ENCODE measurements around the gene DCHS1. TPM values are rescaled to one million over a fixed set of nuclear protein-coding genes. Genes with fewer than 3 reads are reported as not detected.

The DCHS1 gene
- 99.8 TPM for total RNA-seq

GRCh38 chr11:6655790-6656583, at the start of gene DCHS1:
DCHS1 (minus strand) TSS chr11:6655809; CDS start chr11:6641613, 14,196 bp downstream.

DNA sequence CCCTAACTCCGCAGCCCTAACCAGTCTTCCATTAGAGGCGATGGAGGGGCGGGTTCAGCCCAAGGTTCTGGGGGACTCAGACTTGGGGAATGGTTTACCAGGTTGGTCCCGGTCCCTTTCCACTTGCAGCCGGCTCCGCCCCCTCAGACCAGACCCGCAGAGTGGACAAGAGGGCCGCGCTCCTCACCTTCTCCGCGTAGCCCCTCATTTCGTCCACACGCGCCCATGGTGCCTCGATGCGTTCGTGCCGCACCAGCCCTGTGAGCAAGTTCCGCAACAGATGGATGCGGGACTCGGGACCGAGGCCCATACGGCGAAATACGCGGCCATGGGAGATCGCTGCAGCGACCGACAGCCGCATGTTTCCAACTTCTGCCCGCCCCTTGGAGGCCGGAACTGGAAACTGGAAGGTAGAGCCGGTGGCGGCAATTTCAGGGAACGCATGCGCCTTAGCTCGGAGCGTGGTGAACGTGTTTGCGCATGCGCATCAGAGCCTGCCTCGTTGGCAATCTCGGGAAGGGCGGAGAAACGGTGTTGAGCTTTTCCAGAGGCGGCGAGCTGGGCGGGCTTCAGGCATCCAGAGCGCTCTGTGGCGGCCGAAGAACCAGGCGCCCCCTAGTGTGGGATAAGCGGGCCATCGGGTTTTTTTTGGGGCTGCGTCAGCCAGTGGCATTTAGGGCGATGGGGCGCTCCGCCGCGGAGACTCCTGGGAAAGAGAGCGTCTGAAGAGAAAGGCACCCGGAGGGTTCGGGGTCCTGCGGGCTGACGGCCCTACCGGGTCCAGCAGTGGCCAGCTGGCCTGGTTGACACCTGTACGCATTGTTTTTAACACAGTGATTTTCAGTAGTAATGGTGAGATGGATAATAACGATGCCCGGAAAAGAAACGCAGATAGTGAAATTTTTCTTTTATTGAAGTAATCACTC, 27.6 kb upstream of the DCHS1 start, which contains the start of gene MRPL17:
Gene MRPL17 (minus strand): TSS at position 405 of the 926 bp plus-strand sequence. CDS start 44 bp downstream, at position 361.

GRCh38 chr11:6619004-6619745, 36.4 kb downstream of the DCHS1 start, which contains the start of gene TPP1:
TPP1 (minus strand) TSS chr11:6619422; CDS start chr11:6619400, 22 bp downstream.

DNA sequence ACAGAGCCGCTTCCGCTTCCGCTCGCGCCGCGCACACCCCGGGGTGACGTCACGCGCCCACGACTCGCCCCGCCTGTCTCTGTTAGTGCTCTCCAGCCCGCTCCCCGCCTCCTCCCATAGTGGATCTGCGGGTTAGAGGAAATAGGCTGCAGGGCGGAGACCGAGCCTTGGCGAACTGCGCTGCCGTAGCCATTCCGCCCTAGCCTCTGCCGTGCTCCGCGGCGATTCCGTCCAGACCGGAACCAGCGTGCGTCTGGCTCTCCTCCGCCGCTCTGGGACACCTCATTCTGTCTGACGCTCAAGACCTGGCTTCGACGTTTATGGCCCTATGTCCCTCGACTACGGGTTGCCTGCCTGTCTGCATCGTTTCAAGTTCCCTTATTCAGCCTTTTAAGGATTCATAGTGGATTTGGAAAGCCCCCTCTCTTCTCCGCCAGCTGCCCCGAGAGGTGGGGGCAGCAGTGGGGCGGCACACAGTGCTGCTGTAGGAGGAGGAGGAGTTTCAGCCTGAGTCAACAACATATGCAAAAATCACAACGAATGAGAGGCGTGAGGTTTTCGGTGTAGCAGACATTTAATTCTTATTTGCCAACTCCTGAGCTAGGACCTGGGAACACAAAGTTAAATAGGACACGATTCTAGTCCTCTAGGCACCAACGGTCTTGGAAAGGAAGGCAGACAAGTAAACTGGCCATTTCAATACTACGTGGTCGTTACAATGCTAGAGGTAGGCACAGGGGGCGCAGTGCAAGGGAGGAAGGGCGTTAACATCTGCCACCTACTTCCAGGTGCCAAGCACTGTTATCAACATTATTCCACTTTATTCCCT, 43.2 kb downstream of the DCHS1 start, which contains the start of gene TAF10:
Gene TAF10 (minus strand): TSS at position 4 of the 829 bp plus-strand sequence. CDS start 27 bp downstream, outside the sequence.

GRCh38 chr11:6603287-6604080, 52.1 kb downstream of the DCHS1 start, which contains the start of the genes ILK and RRP8:
ILK (plus strand) TSS chr11:6603774; CDS start chr11:6604272, 498 bp downstream.
RRP8 (minus strand) TSS chr11:6603616; CDS start chr11:6603502, 114 bp downstream.

Other genes starting within 250 kb of the DCHS1 start
- gene APBB1, start 236.7 kb downstream of the DCHS1 start, total RNA-seq = 222 TPM
- gene HPX, start 214.8 kb downstream of the DCHS1 start, total RNA-seq = 9.7 TPM
- gene TRIM3, start 181.9 kb downstream of the DCHS1 start, total RNA-seq = 109 TPM
- gene ARFIP2, start 174.5 kb downstream of the DCHS1 start, total RNA-seq = 28.5 TPM
- gene TIMM10B, start 174.3 kb downstream of the DCHS1 start, total RNA-seq = 39.4 TPM
- 18.5 TPM for gene DNHD1, start 158.5 kb downstream of the DCHS1 start, total RNA-seq
- 25.7 TPM for gene RRP8, start 52.2 kb downstream of the DCHS1 start, total RNA-seq
- gene ILK, start 52.0 kb downstream of the DCHS1 start, total RNA-seq = 53.5 TPM
- gene TAF10, start 43.6 kb downstream of the DCHS1 start, total RNA-seq = 15.7 TPM
- gene TPP1, start 36.4 kb downstream of the DCHS1 start, total RNA-seq = 13.1 TPM
- gene MRPL17, start 27.5 kb upstream of the DCHS1 start, total RNA-seq = 23.2 TPM
- gene OR2AG2, start 116.2 kb upstream of the DCHS1 start, total RNA-seq = 1.6 TPM
- not detected for gene OR2AG1, start 127.2 kb upstream of the DCHS1 start, total RNA-seq
- gene OR6A2, start 143.9 kb upstream of the DCHS1 start, total RNA-seq = 2.2 TPM
- gene OR10A5, start 189.9 kb upstream of the DCHS1 start, total RNA-seq = not detected
- not detected for gene OR10A2, start 207.2 kb upstream of the DCHS1 start, total RNA-seq
- not detected for gene OR10A4, start 220.8 kb upstream of the DCHS1 start, total RNA-seq
- 2.2 TPM for gene OR2D2, start 236.7 kb upstream of the DCHS1 start, total RNA-seq